ENCODE measurements around the gene GLS2. TPM values are rescaled to one million over a fixed set of nuclear protein-coding genes. Genes with fewer than 3 reads are reported as not detected.

Gene GLS2
- polyA plus RNA-seq, 2 of the 4 experiments (the other 2 are of a cell fraction), result 0.36 to 0.44 TPM

- TF ChIP-seq USF2 (IDR thresholded peaks at IDR 0.05) (no peak), NFE2L2 (conservative IDR thresholded peaks at IDR 0.05; ENCODE audit: low read length) (no peak), ZNF302 (CRISPR knock-in tag; IDR thresholded peaks at IDR 0.05) (no peak), CHD2 (IDR thresholded peaks at IDR 0.05; ENCODE audit: low read length, partially characterized antibody) (no peak), SREBF2 (IDR thresholded peaks at IDR 0.05) (no peak), FOSB (CRISPR knock-in tag; IDR thresholded peaks at IDR 0.05) (no peak), HOXA7 (CRISPR knock-in tag; IDR thresholded peaks at IDR 0.05) (no peak), EHMT2 (IDR thresholded peaks at IDR 0.05; ENCODE audit: low read depth) (no peak), CEBPB (IDR thresholded peaks at IDR 0.05) (no peak), RARB (CRISPR knock-in tag; IDR thresholded peaks at IDR 0.05) (no peak)
These were observed 10.3 kb downstream of the GLS2 start (continued) for GRCh38 chr12:56477521-56478225.

DNA sequence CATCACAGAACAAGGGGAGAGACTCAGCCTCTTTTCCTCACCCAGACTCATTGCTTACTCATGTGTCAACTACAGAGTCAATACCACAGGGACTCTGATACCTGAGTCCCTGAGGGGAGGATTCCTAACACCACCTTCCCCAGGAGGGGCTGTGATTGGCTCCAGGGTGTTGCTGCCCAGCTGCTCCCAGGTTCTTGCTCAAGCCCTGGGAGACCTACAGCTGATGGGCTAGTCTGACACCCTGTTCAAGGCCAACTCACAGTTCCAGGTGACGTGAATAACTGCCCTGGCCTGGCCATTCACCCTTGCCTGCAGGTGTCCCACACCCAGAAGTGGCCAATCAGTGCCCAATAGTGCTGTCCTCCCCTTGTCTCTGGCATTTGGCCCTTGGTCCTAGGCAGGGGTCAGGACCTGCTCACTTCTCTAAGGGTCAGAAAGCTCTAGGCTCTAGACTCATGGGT, 11.0 kb downstream of the GLS2 start:
- FAIRE-seq (no peak), DNase-seq (ENCODE audit: low read depth in 1 of 2, low spot score in 1 of 2) (no peak), ATAC-seq (no peak; a peak in 1 of 6 replicates)
- Histone ChIP-seq H3K4me3 (no peak overlapping the region), H3K9me3 (no peaks in the 10 kb centered on the region), H3K4me2 (no peak overlapping the region), H3K27ac (no peak overlapping the region), H3K4me1 (peaks cover 6% of the 10 kb centered on the region; the same call in 1 of the 3 replicates)
- ChIA-PET CTCF (interaction anchor here (0.9 to 1.0 kb wide), 2 partner anchors 13 to 37 kb away, joined by 3 read pairs; no protein-coding TSS in a partner anchor), POLR2A (interaction anchor here (0.5 to 1.4 kb wide), 3 partner anchors 182 to 470 kb away, joined by 3 to 5 read pairs (median 3); partner anchors contain the start of gene COQ10A)
- no peak for TF ChIP-seq REST (IDR thresholded peaks at IDR 0.05)
- TF ChIP-seq CTCF (IDR thresholded peaks at IDR 0.05), result no peak
- no peak for TF ChIP-seq KDM5A (IDR thresholded peaks at IDR 0.05)
- TF ChIP-seq HEYL (CRISPR knock-in tag; IDR thresholded peaks at IDR 0.05), result no peak
- no peak for TF ChIP-seq HOXA7 (CRISPR knock-in tag; IDR thresholded peaks at IDR 0.05)
- no peak for TF ChIP-seq RARB (CRISPR knock-in tag; IDR thresholded peaks at IDR 0.05)
- no peak for TF ChIP-seq MYC (IDR thresholded peaks at IDR 0.05; ENCODE audit: borderline replicate concordance, low read length)
- TF ChIP-seq FOSL2 (IDR thresholded peaks at IDR 0.05), result no peak
- no peak for TF ChIP-seq FOSL2 (CRISPR knock-in tag; IDR thresholded peaks at IDR 0.05)
- no peak for TF ChIP-seq PBX3 (IDR thresholded peaks at IDR 0.05)
- TF ChIP-seq ZSCAN20 (CRISPR knock-in tag; IDR thresholded peaks at IDR 0.05), result no peak
- WGBS (ENCODE audit: missing lambda C conversion rate), result 100% methylated on average over 1 of the region's 1 CpG

Measured in A549 (cell line).